GM18870 (cell line): Measurements from ENCODE around the gene GLI2.

Source experiments
- ATAC-seq: cut with Tn5 transposase; IDR thresholded peaks from one replicate; pipeline ENCODE4 v1.9.1; 2021; ENCODE audit warnings: moderate library complexity; ENCODE audit not compliant: unreplicated experiment

Gene GLI2

DNA sequence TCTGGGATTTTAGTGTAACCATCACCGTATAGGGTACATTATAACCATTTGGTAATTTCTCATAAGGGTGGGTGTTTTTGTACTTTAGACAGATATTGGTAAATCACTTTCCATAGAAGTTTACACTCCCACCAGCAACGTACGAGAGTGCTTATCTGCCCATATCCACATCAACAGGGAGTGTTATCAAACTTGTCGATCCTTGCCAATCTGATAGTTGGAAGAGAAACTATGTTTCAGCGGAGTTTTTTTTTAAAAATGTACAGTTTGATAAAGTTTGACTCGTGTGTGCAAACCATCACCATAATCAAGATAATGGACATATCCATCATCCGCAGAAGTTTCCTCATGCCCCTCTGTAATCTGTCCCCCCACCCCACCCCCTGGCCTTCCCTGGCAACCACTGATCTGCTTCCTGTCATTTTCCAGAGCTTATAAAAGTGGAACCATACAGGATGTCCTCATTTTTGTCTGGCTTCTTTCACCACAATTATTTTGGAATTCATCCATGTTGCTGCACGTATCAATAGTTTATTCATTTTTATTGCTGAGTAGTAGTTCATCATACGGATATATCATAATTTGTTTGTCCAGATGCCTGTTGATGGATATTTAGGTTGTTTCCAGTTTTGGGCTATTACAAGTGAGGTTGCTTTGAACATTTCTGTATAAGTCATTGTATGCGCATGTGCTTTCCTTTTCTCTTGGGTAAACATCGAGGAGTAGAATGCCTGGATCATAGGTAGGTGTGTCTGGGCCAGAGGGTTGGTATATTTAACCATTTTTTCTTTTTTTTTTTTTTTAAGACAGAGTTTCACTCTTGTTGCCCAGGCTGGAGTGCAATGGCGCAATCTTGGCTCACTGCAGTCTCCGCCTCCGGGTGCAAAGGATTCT, 18.6 kb downstream of the GLI2 start:
- ATAC-seq: no peak

DNA sequence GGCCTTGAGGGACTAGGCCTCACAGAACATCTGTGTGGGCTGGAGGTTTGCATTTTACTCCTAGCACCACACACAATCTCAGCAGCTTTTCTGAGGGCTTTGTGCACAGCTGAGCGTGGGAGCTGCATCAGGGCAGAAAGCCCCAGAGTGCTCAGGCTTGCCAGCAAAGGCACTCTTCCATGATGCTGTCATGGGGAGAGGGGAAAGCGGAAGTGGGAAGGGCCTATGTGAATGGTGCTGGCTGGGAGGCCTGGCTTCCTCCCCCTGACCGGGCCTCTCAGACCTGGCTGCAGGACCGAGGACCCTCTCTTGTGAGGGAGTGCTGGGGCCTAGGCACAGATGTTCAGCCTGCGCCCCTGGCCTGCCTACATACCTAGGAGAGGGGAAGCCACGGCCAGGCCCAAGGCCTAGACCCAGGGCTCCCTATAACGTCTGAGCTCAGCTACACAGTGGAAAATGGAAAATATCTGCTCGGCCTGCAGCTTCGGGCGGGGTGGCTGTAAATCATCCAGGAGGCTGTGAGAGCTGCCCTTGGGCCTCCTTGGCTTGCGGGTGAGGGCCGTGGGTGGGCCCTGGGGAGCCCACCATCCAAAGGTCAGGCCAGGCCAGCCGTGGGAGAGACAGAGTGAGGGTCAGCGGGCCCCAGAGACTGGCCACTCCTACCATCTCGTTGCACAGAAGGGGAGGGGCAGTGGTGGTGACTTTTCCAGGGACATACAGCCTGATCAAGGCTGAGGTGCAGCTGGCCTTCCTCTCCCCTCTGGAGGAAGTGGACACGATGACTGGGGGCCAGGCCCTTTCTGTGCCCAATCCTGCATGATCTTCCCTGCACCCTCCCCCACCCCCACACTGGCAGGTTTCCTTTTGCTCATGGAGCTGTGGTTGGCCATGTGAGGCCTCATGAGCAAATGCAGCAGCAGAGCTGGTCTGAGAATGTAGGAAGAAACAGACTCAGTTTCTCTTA, 22.8 kb downstream of the GLI2 start:
- ATAC-seq: no peak

DNA sequence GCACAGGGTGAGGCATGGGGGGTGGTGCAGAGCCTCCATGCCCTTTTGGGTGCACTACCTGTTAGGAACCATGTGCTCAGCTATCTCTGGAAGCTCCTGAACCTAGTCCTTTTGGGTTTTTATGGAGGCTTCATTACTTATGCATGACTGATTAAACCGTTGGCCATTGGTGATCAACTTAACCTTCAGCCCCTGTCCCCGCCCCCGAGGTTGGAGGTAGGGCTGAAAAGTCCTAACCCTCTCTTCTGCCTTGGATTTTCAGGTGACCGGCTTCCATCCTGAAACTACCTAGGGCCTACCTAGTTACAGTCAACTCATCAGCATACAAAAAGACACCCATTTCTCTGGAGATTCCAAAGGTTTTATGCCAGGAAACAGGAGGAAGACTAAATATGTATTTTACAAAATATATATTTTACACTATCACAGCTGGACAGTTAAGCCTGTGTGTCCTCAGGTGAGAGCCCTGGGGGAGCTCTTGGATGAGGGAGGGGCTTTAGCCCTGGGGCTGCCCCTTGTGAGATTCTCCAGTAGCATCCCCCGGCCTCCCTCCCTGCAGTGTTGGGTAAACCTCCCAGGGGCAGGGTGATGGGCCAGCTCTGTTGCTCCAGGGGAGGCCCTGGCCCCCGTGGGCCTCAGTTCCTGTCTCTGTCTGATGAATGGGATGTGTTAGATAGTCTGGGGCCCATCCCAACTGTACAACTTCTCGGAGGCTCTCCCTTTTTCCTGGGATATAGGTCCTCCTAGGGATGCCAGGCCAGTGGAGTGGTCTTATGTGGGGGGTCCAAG, 24.1 kb downstream of the GLI2 start:
- ATAC-seq: no peak

DNA sequence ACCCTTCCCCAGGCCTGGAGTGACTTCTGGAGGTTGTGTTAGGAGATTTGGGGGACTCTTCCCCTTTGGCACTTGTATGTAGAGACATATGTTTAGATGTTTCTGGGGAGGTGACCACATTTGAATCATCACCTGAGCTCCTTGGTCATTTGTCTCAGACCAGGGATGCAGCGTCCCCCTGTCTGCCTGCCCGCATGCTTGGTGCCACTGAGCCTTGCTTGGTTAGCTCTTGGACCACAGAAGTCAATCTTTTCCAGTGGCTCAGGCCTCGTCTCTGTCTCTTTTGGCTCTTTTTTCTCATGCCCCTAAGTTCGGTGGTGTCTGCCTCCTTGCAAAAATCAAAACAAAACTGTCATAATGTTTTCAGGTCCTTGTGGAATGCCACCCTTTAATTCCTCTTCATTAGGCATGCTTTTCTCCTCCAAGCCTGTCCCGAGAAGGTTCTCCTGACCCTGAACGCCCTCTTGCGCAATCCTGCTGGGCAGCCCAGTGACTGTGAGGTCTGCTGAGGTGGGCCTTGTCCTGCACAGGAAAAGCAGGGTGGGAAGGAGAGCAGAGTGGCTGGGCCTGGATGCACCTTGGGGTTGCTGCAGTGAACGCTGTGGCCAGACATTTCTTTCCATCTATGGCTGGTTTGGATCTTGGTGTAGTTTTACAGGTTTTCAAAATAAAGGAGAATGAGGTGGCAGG, 24.9 kb downstream of the GLI2 start:
- ATAC-seq: no peak

DNA sequence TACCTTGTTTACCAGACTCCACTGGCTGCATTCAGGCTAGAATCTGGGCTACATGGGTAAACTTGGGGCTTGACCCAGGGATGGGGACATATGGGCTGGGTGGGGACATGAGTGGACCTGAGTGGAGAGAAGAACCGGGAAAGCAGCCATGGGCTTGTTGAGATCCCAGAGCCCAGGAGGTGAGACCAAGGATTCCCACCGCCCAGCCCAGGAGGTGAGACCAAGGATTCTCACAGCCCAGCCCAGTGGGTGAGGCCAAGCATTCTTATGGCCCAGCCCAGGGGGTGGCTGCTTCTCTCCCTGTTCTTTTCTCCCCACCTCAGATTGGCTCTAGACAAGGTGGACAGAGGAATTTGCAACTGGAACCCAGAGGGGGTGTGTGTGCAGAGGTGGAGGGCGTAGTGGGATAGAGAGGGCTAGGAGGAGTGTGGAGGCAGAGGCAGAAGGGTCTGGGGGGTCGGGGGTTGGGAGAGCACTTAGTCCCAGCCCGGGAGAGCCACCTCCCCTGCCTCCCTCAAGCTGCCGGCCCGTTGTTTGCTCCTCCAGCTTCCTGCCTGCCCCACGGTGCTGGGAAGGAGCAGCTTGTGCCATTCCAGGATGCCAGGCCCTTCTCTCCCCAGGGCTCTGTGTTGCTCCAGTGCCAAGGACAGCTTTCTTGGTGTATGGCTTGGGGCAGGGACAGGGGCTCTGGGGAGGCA, 25.6 kb downstream of the GLI2 start:
- ATAC-seq: no peak

DNA sequence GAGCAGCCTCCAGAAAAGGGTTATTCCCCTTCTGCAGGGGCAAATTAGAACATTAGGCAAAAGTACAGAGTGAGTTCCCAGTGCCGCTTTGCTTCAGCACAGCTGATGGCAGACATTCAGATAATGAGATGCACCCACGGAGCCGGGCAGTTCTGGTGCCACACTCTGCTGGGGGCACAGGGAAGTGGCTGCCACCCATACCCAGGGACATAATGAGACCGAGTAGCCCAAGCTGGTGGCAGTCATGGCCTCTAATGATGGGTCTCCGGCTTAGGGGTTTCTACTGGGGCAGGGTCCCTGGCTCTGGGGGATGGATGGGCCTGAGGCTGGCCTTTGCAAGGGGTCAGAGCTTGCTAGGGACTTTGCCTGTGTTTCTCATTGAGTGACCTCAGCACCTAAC, 26.2 kb downstream of the GLI2 start:
- no peak for ATAC-seq

DNA sequence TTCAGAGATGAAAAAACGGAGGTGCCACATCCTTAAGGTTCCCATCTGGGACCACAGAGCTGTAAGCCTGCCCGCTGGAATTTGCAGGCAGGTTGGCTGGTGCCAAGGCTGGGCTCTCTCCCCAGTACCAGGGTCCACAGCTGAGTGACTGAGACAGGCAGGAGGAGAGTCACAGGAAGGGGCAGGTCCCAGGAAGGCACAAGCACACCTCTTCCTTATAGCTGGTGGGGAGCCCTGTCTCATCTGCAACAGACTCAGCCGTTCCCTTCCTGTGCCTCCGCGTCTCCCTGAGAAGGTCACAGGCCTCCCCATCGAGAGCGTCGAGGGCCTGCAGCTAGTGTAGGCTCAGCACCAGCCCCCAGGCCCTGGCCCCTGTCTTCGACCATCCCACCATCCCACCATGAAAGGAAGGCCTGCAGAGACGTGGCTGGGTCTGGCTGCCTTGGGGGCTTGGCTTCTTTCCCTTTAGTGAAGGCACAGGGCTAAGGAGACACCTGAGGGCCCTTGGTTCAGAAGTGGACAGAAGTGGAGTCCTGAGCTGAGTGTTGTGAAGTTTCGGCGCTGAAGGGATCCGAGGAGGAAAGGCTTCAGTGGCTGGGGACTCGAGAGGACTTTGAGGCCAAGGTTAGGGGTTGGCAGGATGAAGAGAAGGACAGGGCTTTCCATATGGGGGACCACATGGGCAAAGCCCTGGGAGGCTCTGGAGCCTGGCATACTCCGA, 26.8 kb downstream of the GLI2 start:
- ATAC-seq: no peak

DNA sequence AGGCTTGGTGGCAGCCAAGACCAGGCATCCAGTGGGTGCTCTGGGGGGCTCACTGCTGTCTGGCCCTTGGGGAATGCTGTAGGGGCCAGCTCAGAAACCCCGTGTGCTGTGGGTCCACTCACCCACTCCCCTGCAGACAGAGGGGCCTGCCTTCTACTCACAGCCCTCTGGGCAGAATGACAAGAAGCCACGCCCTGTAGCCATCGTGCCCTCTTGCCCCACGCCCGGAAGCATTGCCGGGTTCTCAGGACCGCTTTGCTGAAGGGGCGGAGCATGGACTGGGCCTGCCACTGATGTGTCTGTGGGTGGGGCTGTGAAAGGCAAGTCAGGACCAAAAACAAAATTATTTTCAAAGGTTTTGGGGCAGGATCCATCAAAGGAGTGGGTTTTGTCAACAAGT, 27.8 kb downstream of the GLI2 start:
- ATAC-seq: no peak

DNA sequence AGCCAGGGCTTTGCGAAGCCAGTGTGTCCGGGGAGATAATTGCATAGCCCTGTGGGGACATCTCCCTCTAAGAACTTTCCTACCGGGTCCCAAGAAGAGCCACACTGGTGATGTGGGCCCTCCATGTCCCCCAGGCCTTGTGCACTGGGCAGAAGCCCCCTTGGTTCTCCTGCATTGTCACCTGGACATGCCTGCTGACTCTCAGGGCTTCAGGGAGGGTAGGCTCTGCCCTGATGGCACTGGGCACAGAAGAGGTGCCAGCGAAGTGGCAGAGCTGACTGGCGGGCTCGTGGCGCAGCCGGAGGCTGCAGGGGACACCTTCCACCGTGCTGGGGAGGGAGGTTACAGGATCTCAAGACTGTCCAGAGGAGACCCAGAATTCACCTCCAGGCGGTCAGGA, 28.3 kb downstream of the GLI2 start:
- ATAC-seq: no peak

DNA sequence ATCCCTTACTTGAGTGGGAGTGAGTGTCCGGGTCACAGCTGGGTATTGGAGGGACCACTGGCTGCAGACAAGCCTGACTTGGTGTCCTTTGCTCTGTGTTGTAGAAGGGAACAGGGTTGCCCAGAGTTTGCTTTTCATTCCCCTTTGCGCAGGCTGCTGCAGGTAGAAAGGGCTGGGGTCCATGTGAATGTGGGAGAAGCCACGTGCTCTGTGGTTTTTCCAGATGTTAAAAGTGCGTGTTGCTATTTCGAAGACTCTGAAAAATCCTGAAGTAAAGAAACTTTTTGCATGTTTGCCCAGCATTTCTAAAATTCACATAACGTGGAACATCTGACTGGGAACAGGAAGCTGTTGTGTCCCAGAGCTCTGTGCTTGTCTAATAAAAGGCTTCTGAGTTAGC, 28.8 kb downstream of the GLI2 start:
- no peak for ATAC-seq

DNA sequence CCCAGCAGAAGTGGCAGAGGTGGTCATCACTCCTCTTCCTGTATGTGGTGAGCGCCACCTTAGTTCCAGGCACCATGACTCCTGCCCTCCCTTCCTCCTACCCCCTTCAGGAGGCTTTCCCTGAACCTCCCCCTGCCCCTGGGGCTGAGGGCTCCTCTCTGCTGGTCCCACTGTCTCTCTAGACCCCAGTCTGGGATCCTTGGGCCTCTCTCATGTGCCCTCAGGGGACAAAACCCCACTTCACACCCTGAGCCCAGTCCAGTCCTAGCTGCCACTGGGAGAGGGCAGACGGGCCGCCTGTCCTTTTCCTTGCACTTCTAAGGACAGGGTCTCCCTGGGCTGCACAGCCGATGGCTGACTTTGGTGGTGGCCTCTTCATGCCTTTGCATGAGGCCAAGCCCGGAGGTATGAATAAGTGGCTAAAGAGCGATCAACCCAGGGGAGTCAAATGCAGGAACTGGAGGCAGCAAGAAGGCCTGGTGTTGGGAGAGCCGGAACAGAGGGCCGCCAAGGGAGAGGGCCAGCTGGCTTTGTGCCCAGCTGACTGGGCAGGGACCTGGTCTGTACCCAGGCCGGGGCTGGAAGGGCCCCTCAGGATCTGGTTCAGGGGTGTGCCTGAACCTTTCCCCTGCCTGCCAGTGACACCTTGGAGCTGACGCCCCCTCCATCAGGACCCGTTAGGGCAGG, 29.5 kb downstream of the GLI2 start:
- ATAC-seq: no peak

DNA sequence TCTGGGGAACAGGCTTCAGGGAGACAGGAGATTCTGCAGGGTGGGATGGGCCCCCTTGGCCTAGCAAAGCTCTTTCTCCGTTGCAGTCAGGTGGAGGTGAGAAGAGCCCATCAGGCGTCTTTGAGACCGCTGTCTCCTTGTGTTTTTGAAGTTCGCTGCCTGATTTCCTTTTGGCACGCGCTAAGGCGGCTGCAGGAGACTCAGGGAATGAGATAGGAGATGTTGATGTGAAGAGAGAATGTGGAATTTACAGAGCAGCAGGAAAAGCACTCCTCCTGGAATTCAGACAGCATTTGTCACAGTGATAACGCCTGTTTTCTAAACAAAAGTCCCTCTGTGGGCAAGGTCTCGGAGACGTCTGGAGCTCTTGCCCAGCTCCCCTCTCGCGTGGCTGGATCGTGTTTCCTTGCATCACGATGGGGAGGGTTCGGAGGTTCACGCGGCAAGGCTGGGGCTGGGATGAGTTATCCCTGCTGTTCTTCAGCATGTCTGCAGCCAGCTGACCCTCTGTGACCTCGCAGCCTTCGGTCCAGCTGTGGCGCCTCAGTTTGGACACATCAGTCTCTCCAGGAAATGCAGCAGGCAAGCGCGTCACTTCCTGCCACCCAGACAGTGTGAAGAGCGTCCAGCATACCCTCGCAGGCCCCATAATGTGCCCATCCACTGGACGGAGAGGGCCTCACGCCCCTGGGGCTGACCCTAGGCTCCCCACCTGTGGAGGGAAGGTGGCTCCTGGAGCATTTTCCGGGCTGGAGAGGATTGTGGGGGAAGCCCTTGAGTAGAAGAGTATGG, 30.2 kb downstream of the GLI2 start:
- ATAC-seq: no peak

DNA sequence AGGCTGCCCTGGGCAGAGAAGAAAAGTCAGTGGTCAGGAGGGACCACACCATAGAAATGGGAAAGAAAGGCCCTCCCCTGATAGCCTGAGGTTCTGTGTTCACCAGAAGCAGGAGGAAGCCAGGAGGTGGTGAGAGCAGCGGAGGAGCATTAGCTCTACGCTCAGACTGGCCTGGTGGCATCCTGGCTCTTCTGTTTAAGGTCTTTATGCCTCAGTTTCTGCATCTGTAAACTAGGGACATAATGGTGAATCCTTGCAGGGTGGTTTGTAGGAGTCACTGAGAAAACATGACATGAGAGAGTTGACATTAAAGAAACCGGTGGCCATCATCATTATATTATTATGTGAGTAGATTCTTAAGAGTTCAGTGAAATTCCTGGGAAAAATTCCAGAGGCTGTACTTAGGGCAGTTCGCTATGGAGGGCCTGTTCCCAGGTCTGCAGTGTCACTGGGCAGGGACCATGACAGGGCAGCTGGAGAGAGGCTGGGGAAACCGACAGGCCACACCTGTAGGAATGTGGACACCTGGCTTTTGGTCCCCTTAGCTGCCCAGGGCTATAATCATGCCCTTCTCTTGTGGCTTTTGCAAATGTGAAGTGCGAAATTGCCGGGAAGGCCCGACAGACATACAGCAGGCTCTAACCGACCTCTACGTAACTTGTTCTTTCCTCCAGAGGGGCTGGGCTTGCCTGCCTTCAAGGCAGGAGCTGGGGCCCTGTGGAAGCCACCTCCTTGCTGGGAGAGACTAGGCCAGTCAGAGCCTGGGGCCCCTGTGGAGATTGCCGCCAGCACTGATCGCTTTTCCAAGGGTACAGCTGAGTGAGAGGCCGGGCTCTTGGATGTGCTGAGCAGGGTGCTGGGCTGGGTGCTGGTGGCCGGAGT, 31.0 kb downstream of the GLI2 start:
- no peak for ATAC-seq

DNA sequence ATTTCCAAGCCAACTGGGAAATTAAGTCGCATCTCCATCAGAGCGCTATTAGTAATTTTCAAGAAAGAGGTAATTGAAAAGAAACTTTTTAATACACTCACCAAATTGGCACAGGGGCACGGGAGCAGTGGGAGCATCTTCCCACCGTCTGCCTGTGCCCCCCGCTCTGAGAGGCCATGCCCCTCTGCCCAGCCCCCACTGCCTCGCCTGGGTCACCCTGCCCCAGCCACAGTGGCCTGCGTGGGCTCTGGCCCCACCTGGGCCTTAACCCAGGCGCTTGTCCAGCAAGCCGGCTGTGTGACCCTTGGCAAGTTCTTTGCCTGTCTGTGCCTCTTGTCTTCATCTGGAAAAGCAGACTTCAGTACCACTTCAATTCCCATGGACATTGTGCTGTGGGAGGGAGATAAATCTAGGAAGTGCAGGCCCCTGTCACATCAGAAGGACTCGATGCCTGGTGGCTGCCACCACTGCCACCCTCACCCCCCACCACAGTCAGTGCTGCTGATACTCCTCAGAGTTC, 31.9 kb downstream of the GLI2 start:
- no peak for ATAC-seq

DNA sequence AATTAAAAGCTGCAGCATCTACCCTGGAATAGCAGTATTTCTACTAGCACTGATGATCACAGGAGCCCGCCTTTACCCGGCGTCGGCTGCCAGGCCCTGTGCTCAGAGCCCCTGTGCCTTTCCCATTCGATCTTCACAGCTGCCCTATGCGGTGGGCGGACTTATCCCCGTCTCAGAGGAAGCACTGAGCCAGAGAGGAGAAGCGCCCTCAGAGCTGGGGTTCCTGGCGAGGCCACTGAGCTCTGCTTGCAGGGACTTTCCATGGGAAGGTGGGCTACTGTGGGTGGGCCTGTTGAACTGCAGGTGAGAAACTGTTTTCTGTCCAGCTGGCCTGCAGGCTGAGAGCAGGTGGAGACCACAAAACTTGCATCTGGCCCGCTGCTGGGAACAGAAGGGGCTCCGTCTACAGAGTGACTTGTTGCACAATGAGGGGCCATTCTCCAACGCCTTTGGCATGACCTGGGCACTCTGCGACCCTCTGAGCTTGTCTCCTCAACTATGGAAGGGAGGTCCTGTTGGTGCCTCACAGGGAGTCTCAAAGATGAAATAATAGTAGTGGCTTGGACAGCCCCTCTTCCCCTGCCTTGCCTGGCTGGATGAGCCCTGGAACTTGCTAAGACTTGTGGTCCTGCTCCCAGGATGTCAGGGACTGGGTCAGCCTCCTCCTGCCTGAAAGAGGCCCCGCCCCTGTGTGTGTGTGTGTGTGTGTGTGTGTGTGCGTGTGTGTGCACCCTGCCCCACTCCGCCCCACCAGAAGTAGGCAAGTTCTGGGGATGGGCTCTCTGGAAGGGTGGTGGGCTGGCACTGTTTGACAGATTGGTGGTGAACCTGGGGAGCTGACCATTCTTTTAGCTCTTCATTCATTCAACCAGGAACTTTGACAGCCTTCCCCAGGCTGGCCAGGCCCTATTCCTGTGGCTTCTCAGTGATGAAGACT, 32.7 kb downstream of the GLI2 start:
- no peak for ATAC-seq
